GM18520 (cell line): ENCODE measurements around the gene NOX3.
"Not testable (repeated sequence)": the region's sequence is repeated elsewhere in the genome, so short reads cannot be mapped to it uniquely, and the experiment has no call there.

Source experiments
- ATAC-seq: cut with Tn5 transposase; IDR thresholded peaks from one replicate; pipeline ENCODE4 v1.9.1; 2021; ENCODE audit not compliant: unreplicated experiment

The NOX3 gene

DNA sequence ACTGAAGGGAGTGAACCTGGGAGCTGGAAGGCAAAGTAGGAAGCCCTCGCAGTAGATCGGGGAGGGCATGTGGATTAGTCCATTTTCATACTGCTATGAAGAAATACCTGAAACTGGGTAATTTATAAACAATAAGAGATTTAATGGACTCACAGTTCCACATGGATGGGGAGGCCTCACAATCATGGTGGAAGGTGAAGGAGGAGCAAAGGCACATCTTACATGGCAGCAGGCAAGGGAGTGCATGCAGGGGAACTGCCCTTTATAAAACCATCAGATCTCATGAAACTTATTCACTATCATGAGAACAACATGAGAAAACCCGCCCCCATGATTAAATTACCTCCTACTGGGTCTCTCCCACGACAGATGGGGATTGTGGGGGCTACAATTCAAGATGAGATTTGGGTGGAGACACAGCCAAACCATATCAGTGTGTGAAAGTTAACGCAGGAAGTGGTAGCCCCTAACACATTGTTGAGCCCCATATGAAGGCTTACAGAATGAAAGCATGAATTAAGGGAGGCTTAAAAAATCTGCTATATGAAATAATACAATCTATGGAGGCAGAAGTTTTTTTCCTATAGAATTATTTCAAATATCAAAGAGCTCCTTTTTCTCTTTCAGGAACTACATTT lies 15.5 kb upstream of the NOX3 start:
- not testable (repeated sequence) for ATAC-seq

GRCh38 chr6:155468543-155468942 lies 12.9 kb upstream of the NOX3 start:
- not testable (repeated sequence) for ATAC-seq

- ATAC-seq, result no peak
These were observed 10.9 kb upstream of the NOX3 start for GRCh38 chr6:155466539-155466938.

GRCh38 chr6:155461556-155461955 lies 5.9 kb upstream of the NOX3 start:
- no peak for ATAC-seq

DNA sequence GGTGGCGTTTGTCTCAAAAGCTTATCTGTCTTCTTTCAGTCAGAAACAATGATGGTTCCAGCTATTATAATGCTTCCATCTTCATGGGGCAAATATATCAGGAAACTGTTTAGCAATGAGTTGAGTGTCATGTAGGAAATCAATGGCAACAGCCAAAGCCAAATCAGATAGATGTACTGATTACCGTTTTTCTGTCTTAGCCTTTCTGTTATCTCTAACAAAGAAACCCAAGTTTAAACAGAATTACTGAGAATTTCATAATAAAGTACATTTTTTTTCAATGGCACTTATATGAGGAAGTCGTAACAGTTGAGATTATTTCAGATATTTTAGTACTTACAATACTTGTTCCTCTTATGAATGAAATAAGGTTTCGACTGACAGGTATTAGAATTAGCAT lies 1.2 kb downstream of the NOX3 start:
- no peak for ATAC-seq

- no peak for ATAC-seq
These were observed 1.6 kb downstream of the NOX3 start for GRCh38 chr6:155454008-155454407.

GRCh38 chr6:155452576-155452975 lies 3.1 kb downstream of the NOX3 start:
- no peak for ATAC-seq

- ATAC-seq, result not testable (repeated sequence)
These were observed 4.1 kb downstream of the NOX3 start for GRCh38 chr6:155451530-155451929.

- no peak for ATAC-seq
These were observed 5.4 kb downstream of the NOX3 start for GRCh38 chr6:155450240-155450581.

DNA sequence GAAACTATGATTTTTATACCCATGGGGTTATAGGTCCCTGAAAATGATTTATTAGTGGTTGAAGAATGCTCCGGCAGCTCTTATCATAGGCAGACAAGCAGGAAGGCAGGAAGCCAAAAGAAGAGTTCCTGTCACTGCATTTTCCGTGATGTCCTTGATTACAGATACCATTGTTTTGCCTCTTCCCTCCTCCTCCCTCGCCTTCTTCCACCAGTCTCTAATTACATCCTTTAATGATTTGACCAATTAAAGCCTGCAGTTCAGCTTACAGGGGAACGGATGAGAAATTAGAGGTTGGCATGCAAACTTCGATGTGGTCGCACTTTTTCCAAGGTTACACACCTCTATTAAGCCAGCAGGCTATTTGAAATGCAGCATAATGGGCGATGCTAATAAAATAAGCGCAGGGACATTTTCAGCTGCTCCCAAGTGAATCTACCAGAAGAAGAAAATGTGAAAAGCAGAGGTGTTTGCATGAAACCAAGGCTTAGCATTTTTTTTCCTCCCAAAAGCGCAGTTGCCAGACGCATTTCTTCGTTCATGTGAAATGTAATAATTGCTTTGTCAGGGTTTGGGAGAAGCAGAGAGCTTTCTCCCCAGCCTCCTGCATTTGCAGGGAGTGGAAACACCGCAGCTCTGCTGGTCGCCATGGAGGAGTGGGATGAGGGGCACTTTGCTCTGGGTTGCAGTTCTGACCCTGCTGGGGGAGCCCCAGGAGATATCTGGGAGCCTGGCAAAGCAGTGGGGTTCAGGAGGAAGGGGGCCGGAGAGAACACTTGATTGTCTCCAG lies 6.0 kb downstream of the NOX3 start:
- ATAC-seq, result no peak

- ATAC-seq, result no peak
These were observed 6.8 kb downstream of the NOX3 start for GRCh38 chr6:155448668-155449449.

DNA sequence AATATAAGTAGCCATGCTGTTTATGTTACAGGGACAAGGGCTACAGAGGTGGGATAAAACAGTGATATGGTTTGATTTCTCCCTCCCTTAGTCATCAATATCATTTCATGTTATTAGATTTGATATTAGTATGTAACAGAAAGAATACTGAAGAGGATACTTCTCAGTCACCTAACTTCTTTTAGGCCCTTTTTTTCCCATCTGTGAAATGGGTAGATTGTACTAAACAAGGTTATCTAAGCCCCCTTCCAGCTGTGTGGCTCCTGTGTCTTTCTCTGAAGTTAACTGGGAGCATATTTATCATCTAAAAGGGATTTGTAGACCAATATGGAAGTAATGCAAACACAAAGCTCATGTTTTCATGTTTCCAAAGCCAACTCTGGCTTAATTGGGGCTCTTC lies 7.7 kb downstream of the NOX3 start:
- ATAC-seq, result no peak

- ATAC-seq, result no peak
These were observed 10.4 kb downstream of the NOX3 start for GRCh38 chr6:155444952-155445903.

GRCh38 chr6:155444120-155444917 lies 11.3 kb downstream of the NOX3 start:
- ATAC-seq, result no peak

- no peak for ATAC-seq
These were observed 12.5 kb downstream of the NOX3 start for GRCh38 chr6:155443168-155443567.

DNA sequence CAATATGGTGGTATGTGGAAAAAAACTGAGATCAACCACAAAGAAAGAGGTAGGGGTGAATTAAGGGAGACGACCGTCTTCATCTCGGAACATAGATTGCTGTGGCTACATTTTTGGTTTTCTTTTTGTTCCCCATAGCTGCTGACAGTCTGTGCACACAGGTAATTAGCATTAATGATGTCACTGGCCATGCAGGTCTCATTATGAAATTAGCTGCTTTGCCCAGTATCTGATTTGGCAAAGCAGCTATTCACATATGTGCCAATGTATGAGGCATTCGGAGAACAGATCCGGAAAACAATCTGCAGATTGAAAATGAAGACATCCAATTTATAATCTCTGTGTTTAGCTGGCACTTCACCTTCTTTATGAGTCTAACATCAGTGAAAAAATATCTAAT lies 13.1 kb downstream of the NOX3 start:
- ATAC-seq, result no peak

DNA sequence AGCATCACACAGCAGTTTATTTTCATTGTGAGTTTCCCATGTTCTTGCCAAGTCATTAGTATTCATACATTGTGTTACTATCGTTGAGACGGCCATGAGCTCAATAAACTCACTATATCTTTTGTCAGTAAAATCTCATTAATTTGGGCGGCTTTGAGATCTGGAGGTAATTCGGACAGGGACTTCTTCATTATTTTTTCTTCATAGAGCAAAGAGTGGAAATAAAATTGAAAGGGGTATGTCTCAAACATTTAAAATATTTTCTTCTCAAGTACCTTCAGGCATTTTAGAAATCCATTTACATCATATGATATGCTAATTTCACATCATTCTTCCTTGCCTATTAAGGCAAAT lies 14.6 kb downstream of the NOX3 start:
- no peak for ATAC-seq

DNA sequence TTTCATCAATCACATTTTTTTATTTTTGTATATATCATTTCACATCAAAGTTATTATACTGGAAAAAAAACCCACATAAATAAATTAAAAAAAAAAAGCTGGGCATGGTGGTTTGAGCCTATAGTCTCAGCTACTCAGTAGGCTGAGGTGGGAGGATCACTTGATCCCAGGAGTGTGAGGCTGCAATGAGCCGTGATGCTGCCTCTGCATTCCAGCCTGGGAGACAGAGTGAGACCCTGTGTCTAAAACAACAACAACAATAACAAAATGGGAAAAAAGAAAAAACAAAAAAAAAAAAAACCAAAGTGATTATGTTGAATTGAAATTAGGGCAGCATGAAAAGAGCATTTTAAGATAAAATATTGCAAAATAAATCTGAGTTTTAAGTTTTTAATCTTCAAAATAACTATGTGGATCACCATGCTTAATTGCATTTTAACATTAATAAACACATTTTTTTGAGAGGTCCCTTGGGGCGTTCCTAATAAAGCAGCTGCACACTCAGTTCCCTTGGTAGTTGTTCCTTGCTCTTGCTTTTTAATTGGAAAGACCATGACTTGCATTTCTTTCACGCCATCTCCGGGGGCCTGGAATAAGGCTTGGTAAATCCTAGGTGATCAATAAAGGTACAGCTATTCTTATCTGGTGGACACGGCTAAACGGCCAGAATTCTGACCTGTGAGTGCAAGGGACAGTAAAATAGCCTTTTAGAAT lies 15.1 kb downstream of the NOX3 start:
- no peak for ATAC-seq

DNA sequence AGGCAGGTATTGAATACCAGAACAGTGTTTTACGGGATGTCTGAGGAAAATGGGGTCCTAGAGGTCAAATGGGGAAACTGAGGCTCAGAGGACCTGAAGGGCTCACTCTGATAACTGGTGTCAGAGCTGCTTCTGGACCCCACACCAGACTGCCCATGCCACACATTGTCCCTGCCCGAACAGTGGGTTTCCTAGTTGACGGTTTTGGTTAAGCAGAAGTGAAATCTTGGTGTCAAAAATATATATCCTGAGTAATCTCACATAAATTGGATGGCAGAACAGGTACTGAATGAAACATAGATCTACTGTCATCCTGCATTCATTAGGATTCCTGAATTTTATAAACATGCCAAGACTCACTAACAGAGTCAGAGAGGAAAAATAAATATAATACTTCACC lies 16.3 kb downstream of the NOX3 start:
- no peak for ATAC-seq
